A673 (cell line): ENCODE data around the gene LAMP5.

Experiments
- CTCF ChIP-seq: fragments of 300-800, 200-600 bp; sonication (generic); conservative IDR thresholded peaks from 2 replicates; pipeline ENCODE4 v1.5.1; 2017; ENCODE audit warnings: low read depth, mild to moderate bottlenecking, antibody characterized with exemption, low read length, moderate library complexity, mixed read lengths
- EZH2 ChIP-seq: fragments of 200-600 bp; sonication (generic); IDR thresholded peaks from 2 replicates; pipeline ENCODE4 v1.6.1; 2017; ENCODE audit warnings: borderline replicate concordance, low read depth, mild to moderate bottlenecking, mixed read lengths, antibody characterized with exemption, low read length; ENCODE audit not compliant: poor library complexity, severe bottlenecking

GRCh38 chr20:9574776-9575175 is 60.4 kb downstream of the LAMP5 start:
- TF ChIP-seq CTCF = no peak
- TF ChIP-seq EZH2 = no peak
